SK-N-MC (cell line): ENCODE data around the gene ADAMTS13.

Source experiments
- DNase-seq: peaks from one replicate; pipeline ENCODE4 v3.0.0-alpha.2; 2011; ENCODE audit warnings: low read depth, low spot score
- H3K27ac ChIP-seq: fragments of 200-600 bp; sonication (generic); 2 replicates; pipeline ENCODE4 v1.5.1; 2016; ENCODE audit warnings: mixed run types
- H3K36me3 ChIP-seq: fragments of 200-600 bp; sonication (generic); 2 replicates; pipeline ENCODE4 v1.6.1; 2017; ENCODE audit warnings: antibody characterized with exemption, low read length, mixed read lengths; ENCODE audit not compliant: insufficient read depth
- H3K4me3 ChIP-seq: fragments of 200-600 bp; sonication (generic); 2 replicates; pipeline ENCODE4 v1.5.1; 2016
- H3K9ac ChIP-seq: fragments of 200-600 bp; sonication (generic); 2 replicates; pipeline ENCODE4 v1.8.0; 2017; ENCODE audit warnings: mixed run types, mixed read lengths; ENCODE audit not compliant: insufficient read length
- H3K9me3 ChIP-seq: fragments of 200-600 bp; sonication (generic); 2 replicates; pipeline ENCODE4 v1.6.1; 2017; ENCODE audit warnings: low read depth, mild to moderate bottlenecking, antibody characterized with exemption, low read length, moderate library complexity, mixed read lengths
- EZH2 ChIP-seq: fragments of 200-600 bp; sonication (generic); IDR thresholded peaks from one replicate; pipeline ENCODE4 v1.6.1; 2017; ENCODE audit warnings: antibody characterized with exemption
- FOXP2 ChIP-seq: optimal IDR thresholded peaks from 2 replicates; pipeline ENCODE3; 2011; ENCODE audit warnings: mild to moderate bottlenecking, moderate library complexity; ENCODE audit not compliant: insufficient read depth; ENCODE audit errors: extremely low read length, control extremely low read depth
- POLR2AphosphoS5 ChIP-seq: IDR thresholded peaks from 2 replicates; pipeline ENCODE4 v1.6.1; 2012; ENCODE audit warnings: mild to moderate bottlenecking, low read depth, low read length, borderline replicate concordance

The ADAMTS13 gene

GRCh38 chr9:133490865-133491655 is 68.9 kb downstream of the ADAMTS13 start:
- DNase-seq, result no peak
- H3K9ac ChIP-seq, result no peak overlapping the region
- H3K9me3 ChIP-seq, result no peaks in the 10 kb centered on the region
- no peaks in the 10 kb centered on the region for H3K36me3 ChIP-seq
- no peak overlapping the region for H3K27ac ChIP-seq
- no peak for TF ChIP-seq FOXP2
- TF ChIP-seq EZH2, result no peak
- no peak for TF ChIP-seq POLR2AphosphoS5
- no peak overlapping the region for H3K4me3 ChIP-seq

GRCh38 chr9:133491656-133491925 is 69.4 kb downstream of the ADAMTS13 start:
- no peak for DNase-seq
- TF ChIP-seq EZH2 (no peak), POLR2AphosphoS5 (no peak), FOXP2 (no peak)
- Histone ChIP-seq H3K36me3 (no peaks in the 10 kb centered on the region), H3K27ac (no peak overlapping the region), H3K9ac (no peak overlapping the region), H3K4me3 (no peak overlapping the region), H3K9me3 (no peaks in the 10 kb centered on the region)

- Histone ChIP-seq H3K9me3 (no peaks in the 10 kb centered on the region), H3K36me3 (no peaks in the 10 kb centered on the region), H3K4me3 (no peak overlapping the region), H3K9ac (no peak overlapping the region), H3K27ac (no peak overlapping the region)
- no peak for TF ChIP-seq EZH2
- no peak for TF ChIP-seq FOXP2
- no peak for TF ChIP-seq POLR2AphosphoS5
- no peak for DNase-seq
These were observed 70.2 kb downstream of the ADAMTS13 start for GRCh38 chr9:133492061-133493021.

GRCh38 chr9:133493428-133493827 is 71.3 kb downstream of the ADAMTS13 start:
- TF ChIP-seq EZH2 (no peak), FOXP2 (no peak), POLR2AphosphoS5 (no peak)
- H3K27ac ChIP-seq, result no peak overlapping the region
- DNase-seq, result no peak

GRCh38 chr9:133493845-133494540 is 71.8 kb downstream of the ADAMTS13 start:
- Histone ChIP-seq H3K27ac (no peak overlapping the region), H3K4me3 (no peak overlapping the region), H3K36me3 (no peaks in the 10 kb centered on the region), H3K9ac (no peak overlapping the region), H3K9me3 (no peaks in the 10 kb centered on the region)
- no peak for DNase-seq
- TF ChIP-seq FOXP2, result no peak
- no peak for TF ChIP-seq EZH2
- no peak for TF ChIP-seq POLR2AphosphoS5

More at GRCh38 chr9:133493428-133493827, 71.3 kb downstream of the ADAMTS13 start:
- H3K9me3 ChIP-seq, result no peaks in the 10 kb centered on the region
- no peaks in the 10 kb centered on the region for H3K36me3 ChIP-seq
- H3K9ac ChIP-seq, result no peak overlapping the region
- no peak overlapping the region for H3K4me3 ChIP-seq

GRCh38 chr9:133494636-133495326 is 72.6 kb downstream of the ADAMTS13 start:
- Histone ChIP-seq H3K36me3 (no peaks in the 10 kb centered on the region), H3K9me3 (no peaks in the 10 kb centered on the region), H3K27ac (no peak overlapping the region), H3K4me3 (no peak overlapping the region), H3K9ac (no peak overlapping the region)
- no peak for TF ChIP-seq EZH2
- TF ChIP-seq POLR2AphosphoS5, result no peak
- TF ChIP-seq FOXP2, result no peak
- DNase-seq, result no peak

GRCh38 chr9:133495327-133496293 is 73.4 kb downstream of the ADAMTS13 start:
- Histone ChIP-seq H3K36me3 (no peaks in the 10 kb centered on the region), H3K27ac (no peak overlapping the region), H3K9me3 (no peaks in the 10 kb centered on the region), H3K4me3 (no peak overlapping the region), H3K9ac (no peak overlapping the region)
- DNase-seq, result no peak
- TF ChIP-seq POLR2AphosphoS5, result no peak
- TF ChIP-seq FOXP2, result no peak
- TF ChIP-seq EZH2, result no peak
